DND-41 (cell line): ENCODE measurements around the gene GSE1.

Source experiments
- ATAC-seq: fragments of 200-7000 bp; cut with Tn5 transposase; 3 replicates; pipeline ENCODE4 v1.9.1; 2021; ENCODE audit warnings: low read depth; ENCODE audit not compliant: insufficient read depth
- DNase-seq: peaks from one replicate; pipeline ENCODE4 v3.0.0-alpha.2; 2020
- H2AFZ ChIP-seq: 2 replicates; pipeline ENCODE4 v1.6.0; 2012; ENCODE audit warnings: low read depth, low read length
- H3K27ac ChIP-seq: 2 replicates; pipeline ENCODE4 v1.5.1; 2012; ENCODE audit warnings: low read length, inconsistent platforms
- H3K27me3 ChIP-seq: fragments of 200-600 bp; sonication (generic); 2 replicates; pipeline ENCODE4 v1.6.0; 2012; ENCODE audit warnings: low read length, mild to moderate bottlenecking, inconsistent platforms; ENCODE audit not compliant: insufficient read depth, poor library complexity
- H3K36me3 ChIP-seq: 2 replicates; pipeline ENCODE4 v1.5.1; 2012; ENCODE audit warnings: low read length, inconsistent platforms; ENCODE audit not compliant: insufficient read depth
- H3K4me1 ChIP-seq: 2 replicates; pipeline ENCODE4 v1.5.1; 2012; ENCODE audit warnings: mild to moderate bottlenecking, low read length; ENCODE audit not compliant: insufficient read depth
- H3K4me2 ChIP-seq: 2 replicates; pipeline ENCODE4 v1.6.0; 2012; ENCODE audit warnings: mild to moderate bottlenecking, moderate library complexity, low read length, inconsistent platforms; ENCODE audit not compliant: insufficient read depth
- H3K4me3 ChIP-seq, 2 experiments: fragments of 200-600 bp in 1 of 2; shearing (Covaris generic) in 1 of 2; 2 replicates each; pipeline ENCODE4 v1.5.1; 2012 to 2016; ENCODE audit warnings: inconsistent platforms in 2 of 2, low read length in 2 of 2, mild to moderate bottlenecking in 2 of 2, low read depth in 1 of 2, moderate library complexity in 1 of 2
- H3K79me2 ChIP-seq: 2 replicates; pipeline ENCODE4 v1.6.0; 2012; ENCODE audit warnings: low read length, inconsistent platforms; ENCODE audit not compliant: insufficient read depth
- H3K9ac ChIP-seq: 2 replicates; pipeline ENCODE4 v1.6.0; 2012; ENCODE audit warnings: low read depth, mild to moderate bottlenecking, inconsistent platforms, low read length, moderate library complexity
- H3K9me3 ChIP-seq: 2 replicates; pipeline ENCODE4 v1.5.1; 2012; ENCODE audit warnings: low read length, moderate library complexity, mild to moderate bottlenecking, inconsistent platforms; ENCODE audit not compliant: insufficient read depth, severe bottlenecking
- H4K20me1 ChIP-seq: 2 replicates; pipeline ENCODE4 v1.6.0; 2012; ENCODE audit warnings: low read length; ENCODE audit not compliant: insufficient read depth
- EZH2 ChIP-seq: IDR thresholded peaks from 3 replicates; pipeline ENCODE4 v1.6.1; 2012; ENCODE audit warnings: borderline replicate concordance, low read depth, mild to moderate bottlenecking, moderate library complexity, low read length, inconsistent platforms; ENCODE audit not compliant: severe bottlenecking
- TF ChIP-seq, protein P1 (sequence below): IDR thresholded peaks from 2 replicates; pipeline ENCODE4 v1.5.1; 2012; ENCODE audit warnings: borderline replicate concordance, low read length, moderate library complexity, mild to moderate bottlenecking; ENCODE audit not compliant: poor library complexity, severe bottlenecking; ENCODE audit errors: extremely low read depth

GSE1 gene

DNA sequence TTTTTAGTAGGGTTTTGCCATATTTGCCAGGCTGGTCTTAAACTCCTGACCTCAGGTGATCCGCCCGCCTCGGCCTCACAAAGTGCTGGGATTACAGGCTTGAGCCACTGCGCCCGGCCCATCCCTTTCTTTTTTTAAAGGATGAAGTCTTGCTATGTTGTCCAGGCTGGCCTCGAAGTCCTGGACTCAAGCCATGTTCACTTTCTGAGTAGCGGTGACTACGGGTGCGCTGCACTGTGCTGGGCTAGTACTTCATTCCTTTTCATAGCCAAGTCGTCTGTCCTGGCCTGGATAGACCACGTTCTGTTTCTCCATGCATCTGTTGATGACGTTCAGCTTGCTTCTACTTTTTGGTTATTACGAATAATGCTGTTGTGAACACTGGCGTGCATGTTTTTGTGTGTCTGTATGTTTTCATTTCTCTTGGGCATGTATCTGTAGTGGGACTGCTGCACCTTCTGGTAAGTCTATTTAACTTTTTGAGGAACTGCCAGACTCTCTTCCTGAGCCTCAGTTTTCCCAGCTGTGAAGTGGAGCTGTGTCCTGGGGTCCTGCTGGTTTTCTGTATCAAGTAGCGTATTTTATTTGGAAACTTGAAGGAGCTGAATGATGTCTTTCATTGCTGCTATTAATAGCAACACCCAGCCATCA lies 40.0 kb upstream of the GSE1 start:
- DNase-seq (no peak), ATAC-seq (no peak)
- Histone ChIP-seq H4K20me1 (peaks cover 92% of the 10 kb centered on the region), H3K36me3 (peaks cover 31% of the 10 kb centered on the region), H3K9ac (no peak overlapping the region), H3K9me3 (peaks cover 7% of the 10 kb centered on the region), H3K4me2 (no peak overlapping the region), H3K27me3 (no peaks in the 10 kb centered on the region), H3K27ac (no peak overlapping the region), H3K4me1 (peaks cover 36% of the 10 kb centered on the region), H2AFZ (no peak overlapping the region), H3K4me3 (no peak overlapping the region), H3K79me2 (peaks cover 100% of the 10 kb centered on the region)
- no peak for TF ChIP-seq EZH2
- TF ChIP-seq, protein P1, sequence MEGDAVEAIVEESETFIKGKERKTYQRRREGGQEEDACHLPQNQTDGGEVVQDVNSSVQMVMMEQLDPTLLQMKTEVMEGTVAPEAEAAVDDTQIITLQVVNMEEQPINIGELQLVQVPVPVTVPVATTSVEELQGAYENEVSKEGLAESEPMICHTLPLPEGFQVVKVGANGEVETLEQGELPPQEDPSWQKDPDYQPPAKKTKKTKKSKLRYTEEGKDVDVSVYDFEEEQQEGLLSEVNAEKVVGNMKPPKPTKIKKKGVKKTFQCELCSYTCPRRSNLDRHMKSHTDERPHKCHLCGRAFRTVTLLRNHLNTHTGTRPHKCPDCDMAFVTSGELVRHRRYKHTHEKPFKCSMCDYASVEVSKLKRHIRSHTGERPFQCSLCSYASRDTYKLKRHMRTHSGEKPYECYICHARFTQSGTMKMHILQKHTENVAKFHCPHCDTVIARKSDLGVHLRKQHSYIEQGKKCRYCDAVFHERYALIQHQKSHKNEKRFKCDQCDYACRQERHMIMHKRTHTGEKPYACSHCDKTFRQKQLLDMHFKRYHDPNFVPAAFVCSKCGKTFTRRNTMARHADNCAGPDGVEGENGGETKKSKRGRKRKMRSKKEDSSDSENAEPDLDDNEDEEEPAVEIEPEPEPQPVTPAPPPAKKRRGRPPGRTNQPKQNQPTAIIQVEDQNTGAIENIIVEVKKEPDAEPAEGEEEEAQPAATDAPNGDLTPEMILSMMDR = no peak

DNA sequence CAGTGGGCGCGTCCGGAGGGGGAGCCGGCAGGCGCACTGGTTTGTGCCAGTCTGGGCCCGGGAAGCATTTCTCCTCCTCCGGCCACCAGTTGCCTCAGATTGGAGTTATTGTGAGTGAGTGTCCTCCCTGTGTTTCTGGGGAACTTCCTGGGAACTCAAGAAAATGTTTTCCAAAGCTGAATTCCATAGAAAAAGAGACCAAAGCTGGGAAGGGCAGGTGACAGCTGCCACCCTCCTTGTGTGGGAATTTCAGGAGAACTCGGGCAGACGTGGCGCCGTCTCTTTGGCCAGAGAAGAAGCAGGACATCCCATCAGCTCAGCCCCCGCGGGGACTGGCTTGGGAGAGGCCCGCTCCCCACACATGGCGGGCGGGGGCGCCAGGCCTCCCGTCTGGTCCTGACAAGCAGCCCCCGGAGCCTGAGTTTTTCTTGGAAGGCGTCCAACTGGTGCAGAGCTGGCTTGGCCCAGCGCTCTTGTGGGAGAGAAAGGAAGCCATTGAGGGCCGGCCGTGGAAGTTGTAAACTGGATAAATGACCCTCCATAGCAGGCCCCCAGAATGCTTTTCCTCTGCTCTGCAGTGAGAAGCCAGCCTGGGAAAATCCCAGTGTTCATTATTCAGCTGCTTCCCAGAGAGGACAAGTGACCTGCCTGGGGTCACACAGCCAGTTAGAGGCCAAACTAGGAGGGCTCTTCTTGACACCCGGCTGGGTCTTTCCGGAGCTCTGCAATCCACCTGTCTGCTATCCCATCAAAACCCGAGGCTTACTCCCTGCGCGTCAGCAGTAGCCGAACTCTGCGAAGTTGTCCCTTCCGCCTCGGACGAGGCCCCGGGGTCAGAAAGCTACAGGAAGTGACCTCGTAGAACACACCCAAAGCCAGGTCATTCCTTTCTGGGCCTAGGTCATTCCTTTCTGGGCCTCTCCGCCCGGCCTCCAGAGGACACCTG lies 39.2 kb upstream of the GSE1 start:
- H2AFZ ChIP-seq = no peak overlapping the region
- DNase-seq = no peak
- H3K27me3 ChIP-seq = no peaks in the 10 kb centered on the region
- H3K4me3 ChIP-seq = no peak overlapping the region
- H4K20me1 ChIP-seq = peaks cover 93% of the 10 kb centered on the region
- TF ChIP-seq EZH2 = no peak
- H3K79me2 ChIP-seq = peaks cover 100% of the 10 kb centered on the region
- H3K4me2 ChIP-seq = no peak overlapping the region
- H3K9ac ChIP-seq = no peak overlapping the region
- peaks cover 2% of the 10 kb centered on the region for H3K9me3 ChIP-seq
- H3K4me1 ChIP-seq = peaks cover 29% of the 10 kb centered on the region
- peaks cover 25% of the 10 kb centered on the region for H3K36me3 ChIP-seq
- no peak overlapping the region for H3K27ac ChIP-seq
- ATAC-seq = no peak

DNA sequence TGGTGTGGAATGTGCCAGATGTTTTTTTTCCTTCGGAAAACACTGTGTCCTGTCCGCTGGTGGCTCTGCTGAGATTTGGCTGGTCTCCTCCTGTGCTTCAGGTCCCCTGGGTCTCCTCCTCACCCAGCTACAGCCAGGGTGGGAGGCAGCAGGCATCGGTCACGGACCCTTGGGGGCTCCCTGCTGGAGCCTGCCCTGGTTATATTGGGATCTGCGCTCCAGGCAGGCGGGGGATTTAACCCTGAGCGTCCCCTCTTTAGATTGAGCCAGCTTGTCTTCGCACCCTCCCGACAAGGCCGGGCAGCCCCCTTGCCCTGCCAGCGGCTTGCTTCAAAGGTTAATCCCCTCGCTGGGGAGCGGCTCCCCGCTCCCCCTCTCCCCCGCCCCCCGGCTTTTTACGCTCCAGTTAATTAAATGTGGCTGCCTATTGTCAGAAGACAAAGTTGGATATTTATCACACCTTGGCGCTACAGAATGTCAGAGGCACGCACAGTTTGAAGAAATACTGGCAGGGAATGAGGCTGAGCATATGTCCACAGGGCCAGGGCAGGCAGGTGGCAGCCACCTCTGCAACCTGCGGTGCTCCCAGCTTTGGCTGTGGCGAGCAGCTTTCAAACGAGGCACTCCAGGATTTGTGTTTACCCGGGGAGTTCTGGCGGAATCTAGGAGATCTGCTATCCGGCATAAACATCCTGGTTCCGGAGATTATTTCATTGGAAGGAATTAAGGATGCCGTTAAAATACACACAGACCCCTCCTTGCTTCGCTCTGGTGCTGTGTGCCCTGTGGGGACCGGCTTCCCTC lies 38.2 kb upstream of the GSE1 start:
- ATAC-seq (no peak), DNase-seq (no peak)
- H3K36me3 ChIP-seq = peaks cover 21% of the 10 kb centered on the region
- H3K4me3 ChIP-seq = no peak overlapping the region
- TF ChIP-seq, protein P1 = no peak
- no peak for TF ChIP-seq EZH2
- H3K27ac ChIP-seq = no peak overlapping the region
- H3K79me2 ChIP-seq = peaks cover 100% of the 10 kb centered on the region
- H3K9ac ChIP-seq = no peak overlapping the region
- H3K4me2 ChIP-seq = no peak overlapping the region
- H3K4me1 ChIP-seq = peaks cover 20% of the 10 kb centered on the region
- no peaks in the 10 kb centered on the region for H3K27me3 ChIP-seq
- H2AFZ ChIP-seq = no peak overlapping the region
- peaks cover 93% of the 10 kb centered on the region for H4K20me1 ChIP-seq
- no peaks in the 10 kb centered on the region for H3K9me3 ChIP-seq
